CD4-positive, alpha-beta T cell (primary cell): Measurements from ENCODE around the gene KMO. TPM values are rescaled to one million over a fixed set of nuclear protein-coding genes. Genes with fewer than 3 reads are reported as not detected.

Experiments used
- ATAC-seq: fragments of 200-7000 bp; cut with Tn5 transposase; one replicate; pipeline ENCODE4 v1.10.0; 2022; ENCODE audit warnings: mild to moderate bottlenecking; ENCODE audit not compliant: poor library complexity
- CTCF ChIA-PET: fragments of 350-600 bp; sonication (Branson Sonifier 250); formaldehyde crosslinking; loops from one replicate; lab custom pipeline; 2021; ENCODE audit warnings: antibody characterized with exemption, inconsistent platforms; lab: Charles Lee
- POLR2A ChIA-PET: fragments of 350-600 bp; sonication (Branson Sonifier 250); formaldehyde crosslinking; loops from one replicate; lab custom pipeline; 2021; ENCODE audit warnings: antibody characterized with exemption, inconsistent platforms; lab: Charles Lee
- DNase-seq, 14 experiments: peaks; one replicate each; pipeline ENCODE4 v3.0.0-alpha.2; 2013 to 2020; ENCODE audit warnings: mixed read lengths in 2 of 14
- H3K27ac ChIP-seq, 2 donors: one replicate each; pipeline versions ENCODE4 v1.5.1 to v1.7.0; 2013; ENCODE audit warnings: low read length in 2 of 2, low read depth in 1 of 2, mild to moderate bottlenecking in 1 of 2
- H3K27me3 ChIP-seq, 2 experiments: 1 replicate in 1 of 2; 2 replicates in 1 of 2; pipeline versions ENCODE4 v1.6.1 to v1.7.0; 2013; ENCODE audit warnings: low read length in 2 of 2, control low read depth in 1 of 2, mild to moderate bottlenecking in 1 of 2, moderate library complexity in 1 of 2; ENCODE audit not compliant: insufficient read depth in 2 of 2, control insufficient read depth in 1 of 2
- H3K36me3 ChIP-seq: one replicate; pipeline ENCODE4 v1.6.1; 2013; ENCODE audit warnings: low read length, control low read depth; ENCODE audit not compliant: insufficient read depth
- H3K4me1 ChIP-seq: one replicate; pipeline ENCODE4 v1.6.1; 2013; ENCODE audit warnings: low read length, control low read depth; ENCODE audit not compliant: insufficient read depth
- H3K4me3 ChIP-seq: one replicate; pipeline ENCODE4 v1.5.1; 2013; ENCODE audit warnings: mild to moderate bottlenecking, low read length, moderate library complexity
- H3K9me3 ChIP-seq, 2 experiments: 1 replicate in 1 of 2; 2 replicates in 1 of 2; pipeline versions ENCODE4 v1.6.1 to v1.7.0; 2013; ENCODE audit warnings: low read length in 2 of 2, mild to moderate bottlenecking in 2 of 2, control low read depth in 1 of 2, moderate library complexity in 1 of 2; ENCODE audit not compliant: control insufficient read depth in 1 of 2, insufficient read depth in 1 of 2
- H3K27ac Mint-ChIP-seq: one replicate; pipeline ENCODE4 v1.8.0; 2020; ENCODE audit warnings: mixed read lengths
- H3K27me3 Mint-ChIP-seq: one replicate; pipeline ENCODE4 v1.8.0; 2021; ENCODE audit warnings: mixed read lengths
- H3K36me3 Mint-ChIP-seq: one replicate; pipeline ENCODE4 v1.8.0; 2021; ENCODE audit warnings: low read depth, mixed read lengths
- H3K4me1 Mint-ChIP-seq: one replicate; pipeline ENCODE4 v1.8.0; 2021; ENCODE audit warnings: low read depth, mixed read lengths
- H3K4me3 Mint-ChIP-seq: one replicate; pipeline ENCODE4 v1.8.0; 2020; ENCODE audit warnings: mild to moderate bottlenecking, mixed read lengths
- H3K9me3 Mint-ChIP-seq: one replicate; pipeline ENCODE4 v1.8.0; 2020; ENCODE audit warnings: mixed read lengths
- intact Hi-C, 2 experiments: fragments of 100-400 bp; cut with DNase I in 1 of 2; cut with micrococcal nuclease in 1 of 2; formaldehyde crosslinking; loops; one replicate each; pipeline versions ENCODE4 v1.15.1 to v1.9.0; 2023 to 2025; cut with DNase I, micrococcal nuclease
- total RNA-seq, 174 experiments: library from RNA in 2 of 174; stranded (reverse) in 2 of 174; gene quantifications; one replicate each; pipeline ENCODE4 v1.2.3 and lab custom pipeline; 2021 to 2026
- TF ChIP-seq, protein P1 (sequence below): fragments of 200-600 bp; IDR thresholded peaks from one replicate; pipeline ENCODE4 v1.8.0; 2022; ENCODE audit warnings: antibody characterized with exemption, mild to moderate bottlenecking

Gene KMO
- total RNA-seq, 2 experiments from 2014 or later: not detected

- Histone ChIP-seq H3K9me3 (no peaks in the 10 kb centered on the region), H3K27me3 (no peaks in the 10 kb centered on the region), H3K4me1 (peaks cover 9% of the 10 kb centered on the region), H3K27ac (no peak overlapping the region), H3K4me3 (no peak overlapping the region), H3K36me3 (no peaks in the 10 kb centered on the region)
- DNase-seq: no peak
- Mint-ChIP-seq H3K4me3 (no peak overlapping the region), H3K4me1 (peaks cover 9% of the 10 kb centered on the region), H3K36me3 (no peaks in the 10 kb centered on the region), H3K27ac (no peak overlapping the region), H3K27me3 (no peaks in the 10 kb centered on the region), H3K9me3 (peaks cover 5% of the 10 kb centered on the region)
- TF ChIP-seq, protein P1, sequence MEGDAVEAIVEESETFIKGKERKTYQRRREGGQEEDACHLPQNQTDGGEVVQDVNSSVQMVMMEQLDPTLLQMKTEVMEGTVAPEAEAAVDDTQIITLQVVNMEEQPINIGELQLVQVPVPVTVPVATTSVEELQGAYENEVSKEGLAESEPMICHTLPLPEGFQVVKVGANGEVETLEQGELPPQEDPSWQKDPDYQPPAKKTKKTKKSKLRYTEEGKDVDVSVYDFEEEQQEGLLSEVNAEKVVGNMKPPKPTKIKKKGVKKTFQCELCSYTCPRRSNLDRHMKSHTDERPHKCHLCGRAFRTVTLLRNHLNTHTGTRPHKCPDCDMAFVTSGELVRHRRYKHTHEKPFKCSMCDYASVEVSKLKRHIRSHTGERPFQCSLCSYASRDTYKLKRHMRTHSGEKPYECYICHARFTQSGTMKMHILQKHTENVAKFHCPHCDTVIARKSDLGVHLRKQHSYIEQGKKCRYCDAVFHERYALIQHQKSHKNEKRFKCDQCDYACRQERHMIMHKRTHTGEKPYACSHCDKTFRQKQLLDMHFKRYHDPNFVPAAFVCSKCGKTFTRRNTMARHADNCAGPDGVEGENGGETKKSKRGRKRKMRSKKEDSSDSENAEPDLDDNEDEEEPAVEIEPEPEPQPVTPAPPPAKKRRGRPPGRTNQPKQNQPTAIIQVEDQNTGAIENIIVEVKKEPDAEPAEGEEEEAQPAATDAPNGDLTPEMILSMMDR: no peak
- ChIA-PET POLR2A (no interaction called here), CTCF (no interaction called here)
- intact Hi-C loops: loop anchor here (5.0 kb wide), 2 partner anchors 33 to 127 kb away; partner anchors contain the start of gene FH (in 1 of the 2)
- no peak for ATAC-seq
These were observed 112.1 kb downstream of the KMO start for GRCh38 chr1:241644259-241644658.

DNA sequence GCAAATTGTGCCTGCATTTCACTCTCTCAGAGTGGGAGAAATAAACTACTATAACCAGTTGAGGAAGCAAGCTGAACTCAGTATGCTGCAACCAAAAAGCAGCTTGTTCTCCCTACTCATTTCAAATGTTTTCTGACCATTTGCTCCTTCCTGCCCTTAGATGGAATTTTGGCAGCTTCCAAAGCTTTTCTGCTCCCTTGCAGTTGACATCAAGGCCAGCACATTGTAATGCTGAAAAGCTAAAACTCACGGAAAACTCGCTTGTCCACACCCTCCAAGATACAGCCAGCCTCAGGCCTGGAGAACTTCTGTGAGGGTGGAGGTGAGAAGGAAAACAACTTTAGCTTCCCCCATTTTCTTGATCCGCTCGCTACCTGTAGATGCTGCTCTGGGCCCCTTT is 113.0 kb downstream of the KMO start:
- Mint-ChIP-seq H3K27ac (no peak overlapping the region), H3K9me3 (peaks cover 5% of the 10 kb centered on the region), H3K4me1 (peaks cover 7% of the 10 kb centered on the region), H3K27me3 (no peaks in the 10 kb centered on the region), H3K4me3 (no peak overlapping the region), H3K36me3 (no peaks in the 10 kb centered on the region)
- TF ChIP-seq, protein P1: no peak
- Histone ChIP-seq H3K9me3 (no peaks in the 10 kb centered on the region), H3K27ac (no peak overlapping the region), H3K36me3 (no peaks in the 10 kb centered on the region), H3K4me1 (peaks cover 6% of the 10 kb centered on the region), H3K27me3 (no peaks in the 10 kb centered on the region), H3K4me3 (no peak overlapping the region)
- ATAC-seq (no peak), DNase-seq (no peak)
- intact Hi-C loops: no loop called here
- CTCF ChIA-PET: no interaction called here
- POLR2A ChIA-PET: interaction anchor here (0.6 kb wide), 1 partner anchor 99 kb away, joined by 3 read pairs; no protein-coding TSS in a partner anchor

Other genes starting within 250 kb of the KMO start
- gene RGS7, start 175.2 kb upstream of the KMO start, total RNA-seq: not detected
- gene FH, start 12.6 kb upstream of the KMO start, total RNA-seq: 10 to 100 TPM; 13.0 to 16.9 TPM
- 10 to 100 TPM in 1 of 2 experiments, 1 to 10 TPM in 1; 9.1 to 10.3 TPM for gene CHML, start 108.0 kb downstream of the KMO start, total RNA-seq
- 1 to 10 TPM; 1.9 to 2.3 TPM for gene OPN3, start 108.0 kb downstream of the KMO start, total RNA-seq
- gene WDR64, start 119.9 kb downstream of the KMO start, total RNA-seq: under 1 TPM in 1 of 2 experiments, not detected in 1; 0.67 TPM